GM23338 (cell line): ENCODE measurements around the gene TMIE. TPM values are rescaled to one million over a fixed set of nuclear protein-coding genes. Genes with fewer than 3 reads are reported as not detected.

Experiments
- ATAC-seq: fragments of 200-7000 bp; cut with Tn5 transposase; 3 replicates; pipeline ENCODE4 v1.9.1; 2020
- DNase-seq: peaks from one replicate; pipeline ENCODE4 v3.0.0-alpha.2; 2015; ENCODE audit warnings: low spot score
- H2AFZ ChIP-seq: fragments of 200-600 bp; sonication (generic); 2 replicates; pipeline ENCODE4 v1.8.0; 2016; ENCODE audit warnings: antibody characterized with exemption, mild to moderate bottlenecking, moderate library complexity
- H3F3A ChIP-seq: fragments of 200-600 bp; sonication (generic); replicated peaks from 2 replicates; pipeline ENCODE4 v1.8.0; 2017; ENCODE audit warnings: antibody characterized with exemption, mixed run types, low read depth
- H3K27ac ChIP-seq: fragments of 200-600 bp; sonication (generic); 2 replicates; pipeline ENCODE4 v1.6.1; 2016; ENCODE audit warnings: low read depth
- H3K27me3 ChIP-seq: fragments of 200-600 bp; sonication (generic); 2 replicates; pipeline ENCODE4 v1.8.0; 2016; ENCODE audit warnings: mild to moderate bottlenecking, mixed run types, moderate library complexity; ENCODE audit not compliant: insufficient read depth
- H3K36me3 ChIP-seq: fragments of 200-600 bp; sonication (generic); 2 replicates; pipeline ENCODE4 v1.8.0; 2016; ENCODE audit warnings: mild to moderate bottlenecking; ENCODE audit not compliant: insufficient read depth
- H3K4me1 ChIP-seq: fragments of 200-600 bp; sonication (generic); 2 replicates; pipeline ENCODE4 v1.8.0; 2016; ENCODE audit warnings: mild to moderate bottlenecking, moderate library complexity; ENCODE audit not compliant: insufficient read depth
- H3K4me2 ChIP-seq: fragments of 200-600 bp; sonication (generic); 2 replicates; pipeline ENCODE4 v1.7.1; 2017; ENCODE audit warnings: mixed run types
- H3K4me3 ChIP-seq: fragments of 200-600 bp; sonication (generic); 2 replicates; pipeline ENCODE4 v1.6.1; 2016; ENCODE audit warnings: mixed run types
- H3K79me2 ChIP-seq: fragments of 200-600 bp; sonication (generic); replicated peaks from 2 replicates; pipeline ENCODE4 v1.8.0; 2017; ENCODE audit warnings: mild to moderate bottlenecking; ENCODE audit not compliant: insufficient read depth
- H3K9me2 ChIP-seq: fragments of 200-600 bp; sonication (generic); 2 replicates; pipeline ENCODE4 v1.8.0; 2017; ENCODE audit not compliant: insufficient read depth
- H4K20me1 ChIP-seq: fragments of 200-600 bp; sonication (generic); replicated peaks from 2 replicates; pipeline ENCODE4 v1.8.0; 2017; ENCODE audit warnings: mild to moderate bottlenecking; ENCODE audit not compliant: insufficient read depth
- H3K27ac Mint-ChIP-seq: 2 replicates; pipeline ENCODE4 v1.8.0; 2020; ENCODE audit warnings: inconsistent platforms, mild to moderate bottlenecking, moderate library complexity, mixed read lengths
- H3K27me3 Mint-ChIP-seq: 3 replicates; pipeline ENCODE4 v1.8.0; 2022; ENCODE audit warnings: low read depth, mild to moderate bottlenecking, moderate library complexity, mixed read lengths, inconsistent platforms; ENCODE audit not compliant: insufficient read depth, poor library complexity
- H3K36me3 Mint-ChIP-seq: 3 replicates; pipeline ENCODE4 v1.8.0; 2021; ENCODE audit warnings: low read depth, mild to moderate bottlenecking, inconsistent platforms, moderate library complexity, mixed read lengths
- H3K4me1 Mint-ChIP-seq: 3 replicates; pipeline ENCODE4 v1.8.0; 2020; ENCODE audit warnings: mild to moderate bottlenecking, inconsistent platforms, mixed read lengths
- H3K4me3 Mint-ChIP-seq: 3 replicates; pipeline ENCODE4 v1.8.0; 2021; ENCODE audit warnings: moderate library complexity, mild to moderate bottlenecking, inconsistent platforms, mixed read lengths
- H3K9me3 Mint-ChIP-seq: 3 replicates; pipeline ENCODE4 v1.8.0; 2020; ENCODE audit warnings: moderate library complexity, mild to moderate bottlenecking, inconsistent platforms, mixed read lengths
- CREB1 ChIP-seq: fragments of 250-450 bp; sonication (Bioruptor Pico); IDR thresholded peaks from 2 replicates; pipeline ENCODE4 v1.5.0; 2020; ENCODE audit warnings: low read depth, mild to moderate bottlenecking, moderate library complexity
- CTCF ChIP-seq, 2 experiments: fragments of 200-600 bp in 1 of 2; sonication (generic) in 1 of 2; conservative IDR thresholded peaks; 2 replicates each; pipeline versions ENCODE4 v1.5.1 to v1.6.1; 2016 to 2017; ENCODE audit warnings: antibody characterized with exemption in 2 of 2, low read depth in 2 of 2, mild to moderate bottlenecking in 2 of 2, moderate library complexity in 1 of 2
- NANOG ChIP-seq: IDR thresholded peaks from 2 replicates; pipeline ENCODE4 v1.6.1; 2016; ENCODE audit warnings: antibody characterized with exemption, borderline replicate concordance
- ZNF331 ChIP-seq: fragments of 250-450 bp; sonication (Bioruptor Pico); IDR thresholded peaks from 2 replicates; pipeline ENCODE4 v1.5.0; 2020; ENCODE audit warnings: low read depth, mild to moderate bottlenecking, moderate library complexity
- ZNF462 ChIP-seq: fragments of 250-450 bp; sonication (Bioruptor Pico); IDR thresholded peaks from 2 replicates; pipeline ENCODE4 v1.5.0; 2020; ENCODE audit warnings: mild to moderate bottlenecking, moderate library complexity
- polyA plus RNA-seq: library from polyadenylated mRNA; unstranded; fragments of >200 nt; fragmentation: Nextera tagmentation; extraction: Ambion mirVana; gene quantifications from 2 replicates; pipeline ENCODE4 v1.2.1, GENCODE V29; 2016
- total RNA-seq: library from RNA; depleted of rRNA; stranded (reverse); fragments of >200 nt; shearing (Covaris generic); gene quantifications from 2 replicates; pipeline ENCODE4 v1.2.3, GENCODE V29; 2014

Gene TMIE
- total and polyA plus RNA-seq, 2 experiments from 2014 or later: 0.84 to 1.2 TPM

- TF ChIP-seq ZNF331 (no peak), CTCF (conservative IDR thresholded peaks at IDR 0.05; ENCODE audit: low read depth in 2 of 2) (no peak)
Measured at GRCh38 chr3:46668591-46668990, 32.6 kb upstream of the TMIE start (continued).

GRCh38 chr3:46669191-46669999 lies 31.8 kb upstream of the TMIE start:
- no peaks in the 10 kb centered on the region for H3K4me1 ChIP-seq
- no peak overlapping the region for H3K4me2 ChIP-seq
- H3F3A ChIP-seq: no peaks in the 10 kb centered on the region
- H3K36me3 ChIP-seq: no peaks in the 10 kb centered on the region
- Mint-ChIP-seq H3K4me1 (no peaks in the 10 kb centered on the region; the same call in 2 of the 3 replicates), H3K9me3 (no peaks in the 10 kb centered on the region), H3K4me3 (no peak overlapping the region), H3K27me3 (peaks cover 18% of the 10 kb centered on the region), H3K27ac (no peak overlapping the region), H3K36me3 (peaks cover 2% of the 10 kb centered on the region; the same call in 2 of the 3 replicates)
- no peaks in the 10 kb centered on the region for H3K27me3 ChIP-seq
- H3K27ac ChIP-seq: no peak overlapping the region
- no peaks in the 10 kb centered on the region for H3K79me2 ChIP-seq
- no peaks in the 10 kb centered on the region for H3K9me2 ChIP-seq
- no peak overlapping the region for H2AFZ ChIP-seq
- H3K4me3 ChIP-seq: no peak overlapping the region
- TF ChIP-seq CREB1 (CRISPR knock-in tag) (no peak), ZNF462 (CRISPR knock-in tag) (no peak), NANOG (no peak)
- no peak for ATAC-seq
- H4K20me1 ChIP-seq: no peaks in the 10 kb centered on the region
- no peak for DNase-seq
